GM10248 (cell line): ENCODE results near the gene CEP112.
"Not testable (repeated sequence)": the region's sequence is repeated elsewhere in the genome, so short reads cannot be mapped to it uniquely, and the experiment has no call there.

Source experiments
- CTCF ChIA-PET: fragments of 300-600 bp; sonication (Branson Sonifier 250); formaldehyde crosslinking; extraction: SDS; loops from one replicate; lab custom pipeline; 2021; ENCODE audit warnings: antibody characterized with exemption; lab: Yijun Ruan, JAX
- POLR2A ChIA-PET: fragments of 350-650 bp; sonication (Branson Sonifier 250); formaldehyde crosslinking; extraction: SDS; loops from one replicate; lab custom pipeline; 2020; ENCODE audit warnings: antibody characterized with exemption; lab: Yijun Ruan, JAX
- DNase-seq: peaks from one replicate; pipeline ENCODE4 v3.0.0; 2012; ENCODE audit errors: extremely low spot score
- CTCF ChIP-seq: IDR thresholded peaks from 2 replicates; pipeline ENCODE4 v1.5.1; 2012; ENCODE audit warnings: mild to moderate bottlenecking, low read depth; ENCODE audit errors: extremely low read depth, missing control alignments, control extremely low read depth

Gene CEP112

GRCh38 chr17:65785109-65785508 is 406.8 kb downstream of the CEP112 start:
- POLR2A ChIA-PET: no interaction called here
- no peak for TF ChIP-seq CTCF
- CTCF ChIA-PET: no interaction called here
- DNase-seq: no peak

DNA sequence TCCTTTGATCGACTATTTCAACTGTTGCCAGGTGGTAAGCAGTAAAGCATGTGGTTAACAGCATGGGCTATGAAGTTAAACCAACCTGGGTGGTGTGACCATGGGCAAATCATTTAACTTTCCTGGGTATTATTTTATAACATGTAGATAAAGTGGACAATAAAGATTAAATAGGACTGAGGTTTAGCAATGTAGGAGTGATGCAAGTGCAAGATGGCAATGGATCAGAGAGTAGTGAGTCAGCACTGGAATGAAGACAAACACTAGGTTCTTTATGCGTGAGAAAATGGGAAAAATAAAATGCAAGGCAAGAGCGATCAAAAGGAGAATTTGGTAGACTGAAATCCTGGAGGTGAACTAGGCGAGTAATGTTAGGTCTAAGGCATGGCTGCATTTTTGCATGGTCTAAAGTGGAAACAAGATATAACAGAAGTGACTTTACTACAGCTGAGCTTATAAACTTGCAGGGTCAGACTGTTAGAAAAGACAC is 408.0 kb downstream of the CEP112 start:
- TF ChIP-seq CTCF: no peak
- CTCF ChIA-PET: no interaction called here
- DNase-seq: no peak
- POLR2A ChIA-PET: no interaction called here

DNA sequence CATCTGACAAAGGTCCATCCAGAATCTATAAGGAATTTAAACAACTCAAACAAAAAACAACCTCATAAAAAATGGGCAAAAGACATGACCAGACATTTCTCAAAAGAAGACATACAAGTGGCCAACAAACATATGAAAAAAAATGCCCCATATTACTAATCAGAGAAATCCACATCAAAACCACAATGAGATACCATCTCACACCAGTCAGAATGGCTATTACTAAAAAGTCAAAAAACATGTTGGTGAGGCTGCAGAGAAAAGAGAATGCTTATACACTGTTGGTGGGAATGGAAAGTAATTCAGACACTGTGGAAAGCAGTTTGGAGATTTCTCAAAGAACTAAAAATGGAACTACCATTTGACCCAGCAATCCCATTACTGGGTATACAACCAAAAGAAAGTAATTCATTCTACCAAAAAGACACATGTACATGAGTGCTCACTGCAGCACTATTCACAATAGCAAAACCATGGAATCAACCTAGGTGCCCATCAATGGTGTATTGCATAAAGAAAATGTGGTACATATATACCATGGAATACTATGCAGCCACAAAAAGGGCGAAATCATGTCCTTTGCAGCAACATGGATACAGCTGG is 409.7 kb downstream of the CEP112 start:
- POLR2A ChIA-PET, CTCF ChIA-PET: not testable (repeated sequence)

GRCh38 chr17:65780111-65780510 is 411.8 kb downstream of the CEP112 start:
- no peak for DNase-seq
- CTCF ChIA-PET: interaction anchor here (2.0 kb wide), 1 partner anchor 10 kb away, joined by 6 read pairs; no protein-coding TSS in a partner anchor
- TF ChIP-seq CTCF: no peak
- POLR2A ChIA-PET: no interaction called here

More for the DNA sequence above, 409.7 kb downstream of the CEP112 start:
- DNase-seq: not testable (repeated sequence)

- POLR2A ChIA-PET: no interaction called here
- no peak for DNase-seq
- TF ChIP-seq CTCF: no peak
- CTCF ChIA-PET: no interaction called here
Observed at GRCh38 chr17:65776890-65777289, 415.0 kb downstream of the CEP112 start.

- ChIA-PET CTCF (interaction anchor here (1.2 kb wide), 1 partner anchor 20 kb away, joined by 3 read pairs; no protein-coding TSS in a partner anchor), POLR2A (no interaction called here)
- no peak for TF ChIP-seq CTCF
- no peak for DNase-seq
Observed at GRCh38 chr17:65774787-65775186, 417.1 kb downstream of the CEP112 start.

DNA sequence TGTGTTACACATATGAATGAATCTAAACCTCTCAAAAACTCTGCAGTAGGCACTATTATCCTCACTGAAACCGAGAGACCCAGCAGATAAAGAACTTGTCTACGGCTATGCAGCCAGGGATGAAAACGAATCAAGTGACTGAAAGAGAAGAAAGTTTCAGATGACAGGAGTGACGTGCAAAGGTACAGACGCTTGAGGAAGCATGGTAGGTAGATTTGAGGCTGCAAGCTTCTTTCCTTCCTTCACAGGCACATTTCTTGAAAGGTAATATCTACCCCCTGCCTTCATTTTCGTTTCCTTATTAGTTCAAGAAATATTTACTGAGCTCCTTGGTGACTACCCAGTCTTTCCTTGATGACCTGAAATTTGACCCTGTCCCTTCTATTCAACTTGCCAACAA is 418.9 kb downstream of the CEP112 start:
- DNase-seq: no peak
- ChIA-PET POLR2A (no interaction called here), CTCF (interaction anchor here (0.7 kb wide), 1 partner anchor 24 kb away, joined by 3 read pairs; no protein-coding TSS in a partner anchor)
- TF ChIP-seq CTCF: no peak
